Ecto neural progenitor cell (in vitro differentiated cells): Measurements from ENCODE around the gene SLC25A21.

Source experiments
- DNase-seq: peaks from one replicate; pipeline ENCODE4 v3.0.0-alpha.2; 2018; ENCODE audit warnings: low spot score

Gene SLC25A21

DNA sequence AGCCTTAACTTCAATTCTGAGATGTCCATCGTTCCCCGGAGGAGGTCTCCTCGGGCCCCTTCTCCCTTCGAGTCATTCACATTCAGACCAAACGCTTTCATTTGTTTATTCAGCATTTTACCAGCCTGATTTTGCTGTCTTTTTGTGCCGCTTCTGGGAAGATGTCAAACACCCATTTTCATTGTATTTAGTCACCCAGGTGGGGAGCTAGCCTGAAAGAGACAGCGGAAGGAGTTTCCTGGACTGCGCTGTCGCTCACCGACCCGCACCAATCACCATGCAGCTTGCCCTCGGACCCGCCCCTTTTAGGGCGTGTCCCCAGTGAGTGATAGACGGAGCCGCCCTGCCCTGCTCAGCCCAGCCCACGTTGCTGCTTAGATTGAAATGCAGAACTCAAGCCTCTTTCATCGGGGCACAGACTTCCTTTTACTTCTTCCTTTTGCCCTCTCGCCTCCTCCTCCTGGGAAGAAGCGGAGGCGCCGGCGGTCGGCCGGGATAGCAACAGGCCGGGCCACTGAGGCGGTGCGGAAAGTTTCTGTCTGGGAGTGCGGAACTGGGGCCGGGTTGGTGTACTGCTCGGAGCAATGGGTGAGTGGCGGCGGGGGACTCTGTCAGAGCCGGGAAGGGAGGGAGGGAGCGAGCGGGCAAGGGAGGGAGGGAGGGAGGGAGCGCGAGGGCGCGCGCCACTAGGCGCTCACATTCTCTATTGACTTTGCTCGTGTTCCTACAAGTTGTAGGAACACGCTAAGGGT, 510.7 kb downstream of the SLC25A21 start, which contains the start of gene PAX9:
PAX9 (plus strand) TSS at position 355 of the 752 bp plus-strand sequence; CDS start at position 585, 230 bp downstream.
- peak; percentile 92 for DNase-seq

DNA sequence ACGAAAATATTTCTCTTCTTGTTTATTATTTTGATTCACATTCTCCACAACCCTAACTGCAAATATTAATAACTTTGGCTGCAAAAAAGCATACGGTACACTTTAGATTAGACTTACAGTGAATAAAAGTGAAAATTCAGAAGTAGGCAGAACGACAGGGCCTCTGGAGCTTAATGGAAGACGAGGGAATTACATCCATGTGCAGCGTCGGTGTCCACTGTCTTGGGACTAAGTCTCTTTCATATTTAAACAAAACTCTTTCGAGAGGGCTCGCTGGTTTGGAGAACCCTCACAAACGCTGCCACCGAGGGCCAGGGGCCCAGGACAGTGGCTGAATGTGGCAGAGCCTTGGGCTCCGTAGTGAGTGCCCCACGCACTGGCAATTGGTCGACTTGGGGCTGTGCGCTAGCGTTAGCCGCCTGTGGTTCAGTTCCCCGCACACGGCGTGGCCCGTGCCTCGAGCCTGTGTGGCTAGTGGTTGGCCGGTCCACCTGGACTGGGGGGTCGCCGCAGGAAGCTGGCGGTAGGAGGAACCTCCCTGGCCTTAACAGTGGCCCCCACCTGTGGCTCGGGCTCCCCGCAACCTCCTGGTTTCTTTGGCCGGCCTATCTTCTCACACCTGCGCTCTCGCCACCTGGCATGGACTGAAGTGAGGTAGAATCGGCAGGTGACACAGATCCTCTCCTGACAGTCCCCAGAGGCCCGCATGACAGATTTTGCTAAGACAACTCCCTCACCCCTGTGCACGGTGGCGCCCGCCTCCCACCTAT, 511.5 kb downstream of the SLC25A21 start:
- no peak for DNase-seq

DNA sequence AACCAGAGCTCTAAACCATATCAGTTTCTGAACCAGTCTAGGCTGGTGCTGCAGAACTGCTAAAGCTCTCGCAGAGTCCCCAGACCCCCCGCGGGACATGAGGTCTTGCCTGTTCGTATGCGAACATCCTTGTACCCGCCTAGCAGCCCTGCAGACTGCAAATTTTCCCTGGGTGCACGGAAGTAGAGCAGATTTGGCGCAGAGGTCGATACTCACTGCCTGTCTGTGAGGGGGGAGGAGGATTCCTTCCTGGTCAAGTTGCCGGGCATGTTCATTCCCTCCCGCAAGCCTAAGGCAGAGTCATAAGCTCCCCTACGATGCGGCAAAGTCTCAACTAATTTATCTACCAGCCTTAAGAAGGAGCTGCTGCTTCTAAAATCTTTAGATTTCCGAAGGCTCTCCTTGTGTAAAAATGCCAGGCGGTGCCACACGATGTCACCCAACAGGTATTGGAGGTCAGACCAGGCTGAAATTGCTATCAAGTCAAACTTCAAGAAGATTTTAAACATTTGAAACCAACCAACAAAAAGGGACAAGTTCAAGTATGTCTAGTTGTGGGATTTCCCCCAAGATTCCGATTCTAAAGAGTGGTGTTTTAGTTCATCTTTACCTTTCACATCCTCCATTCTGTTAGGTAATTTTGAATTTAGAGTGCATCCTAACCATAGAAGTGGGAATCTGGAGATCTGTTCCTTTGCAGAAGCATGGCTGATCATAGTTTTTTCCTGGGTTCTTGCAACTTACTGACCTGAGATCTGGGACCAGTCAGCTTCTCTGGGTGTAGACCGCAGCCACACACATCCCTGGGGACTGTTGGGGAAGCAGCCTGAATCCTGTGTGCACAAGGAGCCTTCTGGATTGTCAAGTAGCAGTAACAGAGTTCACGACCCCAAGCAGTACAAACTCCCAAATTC, 512.3 kb downstream of the SLC25A21 start:
- no peak for DNase-seq

DNA sequence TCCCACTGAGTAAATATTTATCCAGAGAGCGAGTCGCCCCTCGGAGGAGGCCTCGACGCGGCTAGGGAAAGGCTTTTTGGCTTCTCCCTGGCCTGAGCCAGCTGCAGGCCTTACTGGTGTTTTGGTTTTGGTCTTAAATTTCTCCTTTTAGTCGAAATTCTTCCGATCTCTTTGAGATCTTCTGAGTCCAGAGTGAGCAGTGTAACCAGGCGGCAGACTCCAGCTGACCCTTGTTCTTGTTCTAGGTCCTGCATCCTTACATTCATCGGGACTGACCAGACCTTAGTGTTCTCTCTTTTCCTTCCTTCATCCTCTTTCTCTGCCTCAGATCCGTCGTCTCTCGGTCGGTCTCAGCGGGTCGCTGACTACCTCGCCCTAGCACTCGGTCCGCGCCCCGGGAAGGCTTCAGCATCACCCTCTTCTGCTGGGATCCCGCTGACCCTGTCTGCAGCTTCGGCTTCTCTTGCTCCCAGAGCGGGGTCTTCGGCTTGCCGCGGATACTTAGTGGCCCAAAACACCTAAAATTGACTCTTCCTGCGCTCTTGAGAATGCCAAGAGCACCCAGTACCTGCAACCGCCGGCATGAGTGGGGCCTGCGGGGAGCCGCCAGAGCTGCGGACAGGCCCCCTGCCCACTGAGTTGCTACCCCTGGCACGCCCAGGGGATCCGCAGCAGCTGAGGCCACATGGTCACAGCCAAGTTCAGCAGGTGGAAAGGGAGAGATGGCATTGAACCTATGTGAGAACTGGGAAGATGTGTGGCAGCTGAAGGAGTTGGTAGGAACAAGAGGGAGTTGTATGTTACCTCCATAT, 513.2 kb downstream of the SLC25A21 start:
- no peak for DNase-seq

DNA sequence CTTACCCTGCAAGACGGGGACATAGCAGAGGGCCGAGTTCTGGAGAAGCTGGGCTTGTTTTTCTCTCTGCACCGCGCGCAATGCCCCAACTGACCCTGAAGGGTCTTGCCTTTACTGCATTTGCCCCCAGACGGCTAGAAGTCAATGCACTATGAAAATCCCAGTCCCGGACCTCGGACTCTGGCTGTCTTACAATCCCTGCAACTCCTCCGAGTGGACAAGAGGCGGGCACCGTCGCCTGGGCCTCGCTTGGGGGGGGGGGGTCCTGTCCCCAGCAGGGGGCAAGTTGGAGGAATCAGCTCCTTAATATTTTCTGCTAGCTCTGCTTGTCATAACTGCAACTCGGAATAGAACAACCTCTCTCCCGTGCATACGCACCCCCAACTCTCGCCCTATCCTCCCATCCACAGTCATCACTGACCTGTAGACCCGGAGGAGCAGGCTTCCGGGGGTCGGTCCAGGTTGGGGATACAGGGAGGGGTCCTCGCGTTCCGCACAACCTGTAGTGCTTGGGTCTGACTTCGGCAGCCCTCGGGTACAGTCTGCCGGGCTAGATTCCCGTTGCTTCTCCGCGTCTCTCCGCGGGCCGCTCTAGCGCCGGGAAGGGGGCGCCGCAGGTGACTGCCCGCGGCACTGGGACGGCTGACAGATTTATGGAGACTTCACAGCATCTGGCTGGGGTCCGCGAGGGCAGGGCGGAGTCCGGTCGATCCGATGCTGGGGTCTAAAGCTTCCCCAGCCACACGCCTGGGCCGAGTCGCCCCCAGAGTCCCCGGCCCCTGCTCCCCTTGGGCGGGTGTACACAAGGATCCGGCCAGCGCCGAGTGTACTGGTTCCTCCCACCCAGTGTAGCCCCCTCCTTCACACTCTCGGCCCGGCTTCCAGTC, 514.0 kb downstream of the SLC25A21 start:
- peak; percentile 57 for DNase-seq

DNA sequence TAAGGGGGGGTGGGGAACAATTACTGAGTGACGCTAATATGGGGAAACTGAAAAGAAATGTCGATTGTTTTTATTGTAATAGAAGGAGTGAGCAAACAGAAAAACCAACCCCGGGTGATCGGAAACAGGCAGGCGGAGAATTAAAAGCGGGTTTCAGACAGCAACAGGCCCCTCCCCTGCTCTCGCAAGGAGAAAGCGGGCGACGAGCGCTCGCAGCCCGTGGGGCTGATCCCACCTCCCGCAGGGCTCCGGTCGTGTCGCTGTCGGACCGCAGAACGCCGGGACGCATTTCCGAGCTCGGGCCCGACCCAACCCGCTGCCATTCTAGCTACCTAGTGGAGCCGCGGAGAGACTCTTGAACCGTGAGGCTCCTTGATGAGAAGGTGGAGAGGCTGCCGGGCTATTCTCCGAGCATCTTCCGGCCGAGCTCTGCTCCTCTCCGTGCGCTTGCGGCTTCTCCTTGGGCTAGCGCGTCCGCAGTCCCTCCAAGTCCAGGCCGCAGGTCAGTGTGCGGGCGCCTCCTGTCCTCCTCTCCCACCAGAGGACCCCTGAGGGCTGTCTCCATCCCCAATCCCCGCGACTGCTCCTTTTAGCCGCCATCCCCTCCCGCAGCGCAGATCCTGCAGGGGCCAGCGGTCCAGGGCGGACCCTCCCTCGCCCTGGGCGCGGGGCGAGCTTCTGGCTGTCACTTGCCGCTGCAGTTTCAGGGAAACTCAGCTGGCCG, 514.8 kb downstream of the SLC25A21 start:
- DNase-seq = peak; percentile 64

DNA sequence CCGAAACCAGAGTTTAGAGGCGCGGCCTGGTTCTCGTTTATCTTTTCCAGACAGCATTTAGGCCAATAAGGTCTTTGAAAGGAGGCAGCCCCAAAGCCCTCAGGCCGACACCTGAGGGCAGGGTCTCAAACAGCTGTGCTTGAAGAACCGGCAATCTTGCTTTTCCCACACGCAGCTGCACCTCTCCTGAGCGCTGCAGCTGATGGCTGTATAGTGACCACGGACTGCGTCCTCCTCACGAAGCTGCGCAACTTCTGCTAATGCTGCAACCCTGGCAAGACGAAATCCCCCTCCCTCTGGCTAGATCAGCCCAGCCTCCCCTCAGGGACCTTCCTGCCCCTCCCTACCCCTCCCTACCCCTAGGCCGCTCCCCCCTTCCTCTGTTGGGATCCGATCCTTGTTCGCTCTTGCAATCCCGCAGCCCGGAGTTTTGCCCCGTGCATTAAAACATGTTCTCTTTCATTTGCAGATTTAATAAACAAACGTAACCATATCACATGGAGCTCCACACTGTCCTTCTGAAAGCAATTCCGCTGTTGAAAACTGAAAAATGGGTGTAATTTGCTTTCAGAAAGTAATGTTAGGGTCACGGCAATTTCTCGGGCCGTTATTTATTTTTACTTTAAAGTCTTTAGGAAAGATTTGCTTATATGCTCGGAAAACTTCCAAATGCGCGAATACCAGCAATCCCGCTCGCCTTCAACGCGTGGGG, 515.6 kb downstream of the SLC25A21 start:
- DNase-seq = no peak

DNA sequence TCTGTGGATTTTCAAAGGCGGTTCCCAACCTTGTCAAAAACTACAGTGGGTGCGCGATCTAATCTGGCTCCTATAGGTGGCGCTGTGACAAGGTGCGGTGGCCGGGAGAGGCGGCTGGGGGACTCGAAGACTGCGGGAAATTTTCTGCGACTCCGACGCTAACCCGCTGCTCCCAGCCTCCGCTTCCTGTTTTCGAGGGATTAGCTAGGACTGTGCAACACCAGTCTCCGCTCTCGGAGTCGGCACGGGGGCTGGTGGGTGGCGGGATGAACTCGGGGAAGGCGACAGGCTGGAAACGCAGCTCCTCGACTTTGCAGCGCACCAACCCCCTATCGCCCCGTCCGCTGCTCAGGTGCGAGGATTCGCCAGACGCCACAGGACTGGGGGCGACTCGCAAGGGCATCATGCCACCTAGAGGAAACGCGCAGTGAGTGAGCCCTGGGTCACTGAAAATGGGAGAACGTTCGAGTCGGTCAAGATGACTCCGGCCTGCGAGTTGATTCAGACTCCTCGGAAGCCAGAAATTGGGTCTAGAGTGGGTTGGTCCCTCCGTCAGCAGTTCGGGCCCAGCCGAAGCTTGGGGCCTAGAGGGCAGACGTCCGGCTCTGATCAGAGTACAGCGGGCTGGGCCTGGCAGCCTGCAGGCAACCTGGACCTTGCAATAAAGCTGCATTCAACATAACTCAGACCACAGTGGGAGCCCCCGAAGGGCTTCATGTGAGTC, 516.3 kb downstream of the SLC25A21 start:
- DNase-seq = peak; percentile 87

DNA sequence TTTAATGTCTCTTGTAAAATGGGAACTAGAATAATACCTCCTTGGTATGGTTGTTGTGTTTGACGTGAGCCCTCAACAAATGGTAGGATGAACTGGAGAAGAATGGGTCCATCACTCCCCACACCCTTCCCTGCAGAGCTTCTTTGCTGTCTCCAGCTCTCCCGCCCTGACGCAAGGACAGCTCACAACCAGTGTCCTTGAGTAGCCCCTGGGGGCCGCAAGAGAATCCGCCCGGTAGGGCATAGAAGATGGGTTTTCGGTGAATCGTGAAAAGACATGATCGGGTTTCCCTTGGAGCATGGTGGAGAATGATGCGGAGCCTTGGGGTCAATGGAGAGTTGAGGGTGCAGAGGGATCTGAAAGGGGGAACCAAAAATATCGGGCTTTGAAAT, 516.8 kb downstream of the SLC25A21 start:
- no peak for DNase-seq

DNA sequence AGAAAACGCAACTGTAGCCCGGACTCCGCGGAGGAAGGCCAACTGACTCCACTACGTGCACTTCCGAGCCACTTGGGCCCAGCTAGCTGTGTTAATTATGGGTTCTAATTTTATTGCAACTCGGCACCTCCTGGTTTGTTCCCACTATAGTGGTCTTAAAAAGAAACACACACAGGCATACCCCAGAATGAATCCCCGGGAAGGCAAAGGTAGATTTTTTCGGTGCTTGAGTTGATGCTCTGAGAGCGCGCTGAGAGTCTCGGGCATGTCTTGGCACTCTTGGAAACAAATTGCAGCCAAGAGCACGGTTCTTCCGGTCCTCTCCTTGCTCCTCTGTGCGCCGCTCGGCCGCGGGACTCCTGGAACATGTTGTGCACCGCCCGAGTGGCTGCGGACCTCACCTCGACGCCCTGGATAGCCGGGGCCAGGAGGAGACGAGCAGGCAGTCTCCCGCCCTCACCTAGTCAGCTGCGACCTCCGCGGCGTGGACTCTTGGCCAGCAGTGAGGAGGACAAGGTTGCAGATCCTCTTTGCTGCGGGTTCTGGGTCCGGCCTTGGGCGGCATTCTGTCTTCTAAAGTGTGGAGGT, 517.5 kb downstream of the SLC25A21 start:
- DNase-seq = no peak

DNA sequence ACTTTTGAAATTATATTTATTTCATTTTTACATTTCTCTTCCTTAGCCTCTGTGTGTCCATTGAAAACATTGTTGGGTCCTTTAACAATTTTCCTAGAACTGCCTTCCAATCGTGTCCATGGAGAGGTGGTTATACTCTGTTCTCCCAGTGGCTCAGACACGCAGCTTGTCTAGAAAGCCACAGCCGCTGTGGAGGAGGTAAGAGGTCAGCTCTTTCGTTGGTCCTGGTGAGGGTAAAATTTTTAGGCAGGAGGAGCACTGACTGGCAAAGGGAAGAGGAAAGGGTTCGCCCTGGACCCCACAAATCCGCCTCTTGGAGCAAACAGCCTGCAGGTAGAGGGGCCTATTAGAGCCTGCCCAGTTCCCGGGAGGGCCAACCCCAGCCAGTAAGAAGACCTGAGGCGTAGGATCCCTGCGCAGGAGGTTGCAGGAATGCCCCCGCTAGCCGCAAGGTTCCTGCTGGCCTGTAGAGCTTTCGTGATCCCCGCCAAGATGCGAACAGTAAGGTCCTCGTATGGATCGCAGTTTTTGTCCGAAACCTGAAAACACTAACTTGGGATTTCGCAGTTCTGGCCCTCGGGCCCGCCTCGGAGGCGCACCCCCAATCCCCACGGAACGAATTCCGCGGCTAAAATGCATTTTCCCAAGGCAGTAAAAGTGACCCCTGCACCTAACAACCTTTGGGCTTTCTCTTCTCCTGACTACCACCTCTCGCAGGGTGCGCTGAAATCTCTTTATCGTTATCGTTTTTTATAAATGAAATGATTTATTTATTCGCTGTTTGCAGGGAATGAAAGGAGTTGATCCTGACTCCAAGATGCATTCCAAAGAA, 518.2 kb downstream of the SLC25A21 start:
- DNase-seq = peak; percentile 60

DNA sequence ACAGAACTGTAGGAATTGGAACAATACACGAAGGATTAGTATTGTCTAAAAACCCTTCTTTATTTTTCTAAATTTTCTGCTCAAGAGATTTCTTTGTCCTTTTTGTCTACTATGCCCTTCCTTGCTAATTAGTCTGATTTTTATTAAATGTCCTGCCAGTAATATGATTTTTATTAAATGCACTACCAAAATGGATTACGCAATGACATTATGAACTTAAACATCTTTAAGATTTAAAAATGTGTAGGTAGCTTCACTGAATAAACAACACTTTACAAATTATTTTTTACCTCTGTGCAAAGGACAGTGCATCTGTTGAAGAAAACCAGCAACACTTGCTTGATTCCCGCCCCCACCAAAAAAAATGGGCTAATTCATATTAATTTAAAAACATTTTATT, 519.0 kb downstream of the SLC25A21 start:
- no peak for DNase-seq

DNA sequence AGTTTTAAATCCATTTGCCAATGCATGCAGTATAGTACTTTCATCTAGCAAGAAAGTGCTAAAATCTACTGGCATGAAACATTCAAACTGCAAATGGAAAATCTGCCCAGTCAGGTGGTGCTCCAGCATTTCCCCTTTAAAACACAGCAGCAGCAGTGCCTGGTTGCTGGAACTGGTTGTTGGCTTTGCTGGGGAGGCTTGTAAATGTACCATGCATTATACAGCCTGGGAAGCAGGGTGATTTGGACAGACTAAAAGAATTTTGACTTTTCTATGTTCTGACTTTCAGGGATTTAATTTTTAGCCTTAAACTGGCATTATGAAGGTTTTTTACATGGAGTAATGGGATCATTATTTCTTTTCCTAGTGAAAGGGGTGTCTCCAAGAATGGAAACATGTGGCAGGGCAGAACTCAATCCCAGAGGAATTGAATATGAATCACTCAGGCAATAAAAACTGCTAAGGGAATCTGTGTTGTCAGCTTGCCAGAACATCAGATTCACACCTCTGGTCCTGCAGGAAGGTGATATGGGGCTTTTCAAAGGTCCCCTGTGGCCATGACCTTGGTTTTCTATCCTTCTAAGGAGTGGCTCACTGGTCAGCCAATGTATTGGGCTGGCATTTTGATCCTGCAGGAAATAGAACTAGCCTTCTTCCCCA, 519.7 kb downstream of the SLC25A21 start:
- no peak for DNase-seq

DNA sequence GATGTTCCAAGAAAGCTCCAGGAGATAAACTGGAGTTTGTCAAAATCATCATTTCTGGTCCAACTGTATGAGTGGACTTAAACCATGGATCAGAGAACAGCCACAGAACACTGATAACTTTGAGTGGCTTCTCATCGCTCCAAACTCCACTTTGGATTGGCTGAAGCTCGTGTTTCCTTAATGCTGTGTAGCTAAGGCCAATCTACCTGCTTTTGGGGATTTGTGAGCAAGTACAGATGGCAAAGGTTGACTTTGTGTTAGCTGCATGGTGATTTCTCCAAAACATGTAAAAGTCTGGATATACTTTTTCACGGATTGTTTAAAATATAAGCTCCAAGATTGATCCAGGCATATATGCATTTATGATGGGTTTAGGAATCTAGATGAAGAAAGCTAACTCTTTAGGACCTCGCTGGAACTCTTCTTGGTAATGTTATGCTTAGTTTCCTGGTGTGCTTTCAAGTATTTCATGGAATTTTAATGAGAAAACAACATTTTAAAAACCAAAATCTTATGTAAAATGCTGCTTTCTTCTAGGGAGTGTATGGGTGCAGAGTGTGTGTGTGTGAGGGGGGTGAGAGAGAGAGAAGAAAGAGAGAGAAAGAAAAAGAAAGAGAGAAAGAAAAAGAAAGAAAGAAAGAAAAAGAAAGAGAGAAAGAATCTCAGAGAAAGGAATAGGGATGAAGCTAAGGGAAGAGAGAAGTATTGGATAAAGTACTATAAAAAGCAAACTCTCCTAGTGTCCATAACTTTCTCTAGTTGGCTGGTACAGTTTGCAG, 522.3 kb downstream of the SLC25A21 start:
- no peak for DNase-seq

DNA sequence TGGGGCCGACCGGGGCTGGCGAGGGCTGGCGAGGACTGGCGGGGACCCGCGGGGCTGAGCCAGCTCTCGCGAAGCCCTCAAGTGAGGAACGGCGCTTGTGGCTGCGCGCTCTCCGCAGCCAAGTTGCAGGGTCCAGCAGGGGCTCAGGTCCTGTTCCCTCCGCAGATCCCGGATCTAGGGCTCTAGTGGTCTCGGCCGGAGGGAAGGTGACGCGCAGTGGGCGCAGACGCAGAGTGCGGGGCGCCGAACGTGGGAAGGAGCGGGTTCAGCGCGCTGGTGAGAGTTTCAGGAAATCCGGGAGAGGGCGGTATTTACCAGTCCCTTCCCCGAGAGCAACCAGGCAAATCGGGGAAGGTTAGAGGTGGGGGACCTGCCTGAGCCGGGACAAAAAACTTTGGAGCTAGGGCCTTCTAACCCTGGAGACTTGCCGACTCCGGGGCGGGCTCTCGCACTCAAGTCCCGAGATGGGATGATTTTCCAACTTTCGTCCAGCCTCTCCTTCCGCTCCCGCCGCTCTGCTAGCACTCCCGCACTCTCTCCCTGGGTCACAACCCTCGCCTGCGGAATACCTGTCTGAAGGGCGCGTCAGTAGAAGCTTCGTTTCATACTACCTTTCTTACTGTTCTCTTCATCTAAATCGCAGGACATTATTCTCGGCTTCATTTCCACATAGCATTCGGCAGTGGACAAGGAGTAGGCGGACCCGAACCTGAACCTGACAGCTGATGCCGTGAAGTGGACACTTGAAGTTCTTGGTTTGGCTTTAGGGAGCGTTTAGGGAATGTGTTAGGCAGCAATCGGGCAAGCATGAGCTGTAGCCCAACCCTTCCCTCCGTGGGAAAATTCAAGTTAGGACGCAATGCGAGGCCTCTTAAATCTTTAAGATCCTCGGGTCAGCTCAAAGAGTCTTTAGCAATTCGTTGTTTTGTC, 524.3 kb downstream of the SLC25A21 start:
- peak; percentile 83 for DNase-seq
